NCI-H345 treated with DMSO at 0.1 percent for 48 hours (cell line): ENCODE measurements around the gene NFE2.
A peak's percentile ranks its signal among the peaks of the same experiment; 100 is the strongest.
"Not testable (repeated sequence)": the region's sequence is repeated elsewhere in the genome, so short reads cannot be mapped to it uniquely, and the experiment has no call there.

Source experiments
- DNase-seq: peaks from one replicate; lab custom pipeline; 2025; ENCODE audit not compliant: unreplicated experiment; lab: John Stamatoyannopoulos, UW

The NFE2 gene

DNA sequence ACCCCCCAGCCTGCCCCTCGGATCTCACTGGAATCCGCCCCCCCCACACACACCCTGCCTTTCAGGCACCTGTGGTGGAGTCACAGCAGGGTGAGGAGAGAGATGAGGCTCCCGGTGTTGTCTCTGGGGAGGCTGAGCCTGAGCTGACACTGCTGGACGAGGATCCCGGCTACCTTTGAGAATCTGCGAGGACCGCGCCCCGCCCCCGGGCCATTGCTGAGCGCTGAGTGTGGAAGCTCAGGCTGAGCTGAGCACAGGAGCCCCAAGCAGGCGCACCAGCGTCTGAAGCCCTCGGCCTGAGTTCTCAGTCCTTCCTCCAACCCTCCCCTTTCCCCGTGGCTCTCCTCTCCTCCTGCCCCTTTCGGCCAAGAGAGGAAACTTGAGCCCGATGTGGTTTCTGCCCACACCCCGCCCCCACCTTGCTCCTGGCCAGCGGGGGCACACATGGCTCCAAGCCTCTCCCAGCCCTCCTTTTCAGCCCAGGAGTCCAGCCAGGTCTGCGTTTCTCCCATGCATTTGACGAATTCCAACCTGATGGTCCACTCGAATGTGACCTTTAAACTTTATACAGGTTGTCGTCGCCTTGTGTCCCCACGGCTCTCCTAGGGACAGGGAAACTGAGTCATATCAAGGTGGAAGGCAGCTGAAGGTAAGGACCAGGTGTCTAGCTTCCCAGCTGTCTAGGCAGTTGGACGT, at the start of gene NFE2:
Gene NFE2, minus strand, starts transcription at position 284 of the 696 bp plus-strand sequence. CDS start 5,767 bp downstream, outside the sequence.
- peak; percentile 39 for DNase-seq

DNA sequence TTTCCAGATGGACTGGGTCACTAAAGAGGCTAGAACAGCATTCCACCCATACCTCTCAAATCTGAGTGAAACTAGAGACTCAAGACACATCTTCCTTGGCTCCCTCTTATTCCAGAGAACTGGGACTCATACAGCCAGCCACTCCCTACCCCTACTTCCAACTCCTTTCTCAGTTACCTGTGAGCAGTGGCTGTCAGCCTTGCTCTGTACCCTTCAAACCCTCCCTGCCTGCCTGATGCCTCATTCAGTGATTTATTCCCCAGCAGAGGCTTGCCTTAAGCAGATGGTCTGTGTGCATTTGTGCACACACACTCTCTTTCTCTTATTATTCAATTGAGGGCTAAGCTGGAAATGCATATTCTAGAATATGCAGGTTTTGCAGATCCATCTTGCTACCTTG, 48.9 kb upstream of the NFE2 start:
- no peak for DNase-seq

DNA sequence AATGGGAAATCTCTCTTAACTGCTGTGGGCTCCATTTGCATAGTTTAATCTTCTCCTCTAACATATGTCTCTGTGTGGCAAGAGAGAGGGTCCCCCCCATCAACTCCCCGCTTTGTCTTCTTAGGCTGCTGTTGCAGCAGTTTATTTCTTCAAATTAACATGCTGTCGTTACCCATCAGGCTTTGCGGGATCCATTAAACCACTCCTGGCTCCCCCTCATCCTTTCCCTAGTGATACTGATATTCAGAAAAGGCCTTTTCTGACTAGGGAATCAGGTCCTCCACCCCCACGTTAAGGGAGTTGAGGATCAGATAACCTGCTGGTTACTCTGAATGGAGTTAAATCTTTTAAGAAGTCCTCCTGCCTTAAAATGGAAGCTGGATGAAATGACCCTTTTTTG, 48.2 kb upstream of the NFE2 start:
- no peak for DNase-seq

DNA sequence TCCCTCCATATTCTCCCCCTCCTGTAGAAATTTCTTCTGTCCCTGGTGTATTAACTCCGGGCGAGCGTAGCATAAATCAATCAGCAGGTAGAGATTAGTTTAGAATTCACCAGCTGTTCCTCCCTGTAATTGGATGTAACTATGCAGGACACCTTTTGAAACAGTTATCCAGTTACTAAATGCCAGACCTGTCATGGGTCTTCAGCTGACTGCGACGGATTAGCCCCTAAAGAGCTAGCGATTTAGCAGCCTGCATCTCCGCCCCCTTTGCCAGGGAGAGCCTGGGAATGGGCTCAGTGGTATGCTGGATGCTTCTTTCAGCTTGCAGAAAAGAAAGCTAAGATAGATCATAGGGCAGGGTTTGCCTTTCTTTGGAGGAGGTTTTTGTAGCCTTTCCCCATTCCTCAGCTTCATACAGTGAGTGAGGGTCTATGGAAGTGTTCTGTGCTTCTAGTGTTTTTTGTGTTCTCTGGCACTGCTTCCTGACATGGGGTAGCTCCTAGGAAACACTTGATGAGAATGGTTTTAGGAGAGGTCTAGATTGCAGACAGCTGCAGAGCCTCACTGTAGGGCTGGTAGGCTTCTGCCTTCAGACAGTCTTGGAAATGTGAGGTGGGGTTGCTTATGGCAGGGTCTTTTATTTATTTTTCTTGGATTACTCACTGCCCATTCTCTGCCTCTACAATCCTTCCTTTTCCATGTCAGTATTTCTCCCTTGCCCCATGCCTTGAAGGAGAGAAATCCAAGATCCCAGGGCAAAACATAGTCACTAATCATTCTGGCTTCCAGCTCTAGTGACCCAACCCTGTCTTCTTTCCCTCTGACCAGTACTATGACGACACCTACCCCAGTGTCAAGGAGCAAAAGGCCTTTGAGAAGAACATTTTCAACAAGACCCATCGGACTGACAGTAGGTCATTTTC, 40.8 kb upstream of the NFE2 start:
- no peak for DNase-seq

DNA sequence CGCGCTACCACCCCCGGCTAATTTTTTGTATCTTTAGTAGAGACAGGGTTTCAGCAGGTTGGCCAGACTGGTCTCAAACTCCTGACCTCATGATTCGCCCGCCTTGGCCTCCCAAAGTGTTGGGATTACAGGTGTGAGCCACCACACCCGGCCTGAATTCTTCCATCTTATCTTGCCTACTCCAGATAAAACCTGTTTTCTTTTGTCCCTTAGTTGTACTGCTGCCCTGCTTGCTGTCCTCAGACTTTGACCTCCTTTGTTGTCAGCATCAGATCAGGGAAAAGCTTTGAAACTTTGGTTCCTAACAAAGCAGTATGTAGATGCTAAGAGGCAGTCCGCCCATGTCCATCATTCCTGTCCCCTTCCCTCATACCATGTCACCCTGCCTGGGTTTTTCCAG, 40.0 kb upstream of the NFE2 start:
- DNase-seq: no peak

DNA sequence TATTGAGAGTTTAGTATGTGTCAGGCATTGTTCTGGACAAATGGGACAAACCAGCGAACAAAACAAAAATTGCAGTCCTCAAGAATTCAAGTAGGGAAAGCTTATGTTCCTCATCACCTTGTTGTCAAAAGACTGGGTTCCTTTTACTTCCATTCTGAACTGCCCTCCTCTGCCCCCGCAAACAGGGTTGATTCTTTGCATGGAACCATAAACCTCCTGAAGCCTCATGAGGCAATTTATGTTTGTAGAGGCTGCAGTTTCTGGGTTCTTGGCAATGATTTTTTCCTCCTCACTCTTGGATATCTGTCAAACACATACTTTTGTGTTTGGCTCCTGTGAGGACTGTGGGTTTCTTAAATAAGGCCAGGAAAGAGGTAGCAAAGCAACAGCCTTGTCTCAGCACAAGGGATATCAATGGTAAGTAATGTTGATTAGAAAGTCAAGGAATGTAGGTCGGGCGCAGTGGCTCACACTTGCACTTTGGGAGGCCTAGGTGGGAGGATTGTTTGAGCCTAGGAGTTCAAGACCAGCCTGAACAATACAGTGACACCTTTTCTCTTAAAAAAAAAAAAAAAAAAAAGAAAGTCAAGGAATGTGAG, 38.0 kb upstream of the NFE2 start:
- no peak for DNase-seq

DNA sequence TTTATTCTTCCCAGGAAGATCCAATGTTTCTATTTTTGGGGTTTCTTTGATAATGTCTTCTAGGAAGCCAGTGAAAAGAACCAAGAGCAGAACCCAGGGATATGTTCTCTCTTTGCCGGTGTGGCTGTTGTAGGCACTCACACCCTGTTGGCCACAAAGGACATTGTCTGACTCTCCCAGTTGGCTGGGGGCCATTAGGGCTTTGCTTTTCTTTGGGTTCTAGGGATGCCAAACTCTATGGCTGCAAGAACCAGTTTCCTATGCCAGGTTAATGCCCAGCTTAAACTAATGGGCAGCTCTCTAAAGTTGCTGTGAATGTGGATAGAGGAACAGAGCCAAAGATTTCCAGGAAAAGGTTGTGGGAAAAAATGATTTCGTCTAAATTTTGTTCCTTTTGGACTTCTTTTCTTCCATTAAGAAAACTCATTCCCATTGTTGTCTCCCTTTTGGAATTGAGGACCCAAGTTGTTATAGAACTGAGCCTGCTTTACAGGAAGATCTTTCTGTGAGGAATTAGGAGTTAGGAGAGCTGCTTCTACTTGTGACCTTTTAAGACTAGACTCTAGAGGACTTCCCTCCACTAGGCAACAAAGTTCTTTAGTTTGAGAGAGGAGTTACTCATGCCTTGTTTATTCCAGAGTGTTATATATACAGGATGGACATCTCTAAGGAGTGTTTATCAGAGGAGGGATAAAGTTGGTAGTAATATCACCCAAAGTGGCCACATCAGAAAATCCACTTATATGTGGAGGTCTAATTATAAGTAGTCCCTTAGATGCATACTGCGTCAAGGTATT, 37.2 kb upstream of the NFE2 start:
- no peak for DNase-seq

DNA sequence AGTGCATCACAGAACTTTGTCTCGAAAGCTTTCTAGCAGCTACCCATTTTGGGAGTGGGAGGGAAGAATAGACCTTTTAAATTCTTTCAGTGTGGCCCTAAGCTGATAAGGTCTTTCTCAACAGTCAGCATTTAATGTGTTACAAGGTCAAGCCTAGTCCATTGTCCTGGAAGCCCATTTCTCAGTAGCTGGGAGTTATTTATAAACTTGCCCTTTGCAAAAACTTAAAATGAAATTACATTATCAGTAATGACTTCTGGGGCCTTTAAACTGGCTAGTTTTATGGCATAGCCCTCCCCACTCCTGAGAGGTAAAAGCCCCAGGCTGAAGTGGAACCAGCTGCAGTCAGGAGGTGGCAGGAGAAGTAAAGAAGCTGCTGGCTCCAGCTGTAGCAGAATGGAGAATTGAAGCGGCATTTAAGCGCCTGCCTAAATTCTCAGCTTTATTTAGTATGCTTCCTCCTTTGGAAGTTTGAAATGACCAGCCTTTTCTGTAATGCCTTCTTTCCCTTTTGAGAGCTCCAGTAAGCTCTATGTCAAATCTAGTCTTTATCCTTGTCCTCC, 36.5 kb upstream of the NFE2 start:
- DNase-seq: no peak

DNA sequence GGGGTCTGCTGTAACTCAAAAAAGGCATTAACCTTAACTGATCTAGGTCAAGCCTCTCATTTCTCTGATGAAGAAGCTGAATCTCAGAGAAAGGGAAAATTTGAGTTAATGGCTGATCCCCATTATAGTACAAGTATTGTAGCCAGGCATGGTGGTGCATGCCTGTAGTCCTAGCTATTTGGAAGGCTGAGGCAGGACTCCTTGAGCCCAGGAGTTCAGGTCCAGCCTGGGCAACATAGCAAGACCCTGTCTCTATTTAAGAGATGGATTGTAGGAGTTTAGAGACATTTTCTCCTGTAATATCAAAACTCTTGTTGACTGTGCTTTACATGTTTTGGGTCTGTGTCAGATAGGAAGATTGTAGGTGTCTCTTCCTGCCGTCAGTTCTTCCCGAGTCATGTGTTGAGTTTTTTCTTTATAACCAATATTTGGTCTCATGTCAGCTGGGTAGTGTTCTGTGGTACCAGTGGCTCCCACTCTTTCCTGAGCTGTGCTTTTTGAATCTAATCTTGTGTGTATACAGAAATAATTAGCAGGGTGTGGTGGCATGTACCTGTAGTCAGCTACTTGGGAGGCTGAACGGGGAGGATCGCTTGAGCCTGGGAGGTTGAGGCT, 32.7 kb upstream of the NFE2 start:
- no peak for DNase-seq

DNA sequence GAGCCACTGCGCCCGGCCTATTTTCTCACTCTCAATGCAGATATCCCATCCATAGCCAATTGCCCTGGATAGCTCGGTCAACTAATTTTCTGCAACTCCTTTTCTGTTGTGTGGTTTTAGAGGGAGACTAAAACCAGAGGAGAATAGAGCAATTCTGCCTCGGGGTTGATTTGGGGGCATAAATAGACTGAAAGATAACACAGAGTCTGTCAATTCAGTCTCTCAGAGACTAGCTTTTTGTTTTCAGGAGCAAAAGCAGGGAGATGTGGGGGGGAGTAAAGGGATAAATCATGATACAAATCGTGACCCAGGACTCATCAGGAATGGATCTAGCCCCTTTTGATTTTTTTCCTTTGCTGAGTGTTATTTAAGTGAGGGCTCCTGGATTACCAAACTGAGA, 30.6 kb upstream of the NFE2 start:
- no peak for DNase-seq

DNA sequence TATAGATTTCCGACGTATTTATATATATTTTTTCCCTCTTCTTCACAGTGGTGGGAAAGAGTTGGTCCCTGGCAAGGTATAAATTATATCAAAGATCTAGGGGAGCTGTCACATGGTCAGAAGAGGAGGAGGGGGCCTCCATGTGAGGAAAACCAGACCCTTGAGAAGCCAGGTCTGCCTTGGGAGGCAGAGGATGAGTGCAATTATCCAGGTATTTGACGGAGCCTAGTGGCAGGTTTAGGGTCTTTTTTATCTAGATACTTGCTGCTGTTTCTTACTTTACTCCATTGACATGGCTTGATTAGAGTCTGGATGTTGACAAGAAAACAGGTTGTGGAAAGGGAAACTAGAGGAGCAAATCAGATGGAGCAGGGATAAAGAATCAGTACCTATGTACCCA, 29.6 kb upstream of the NFE2 start:
- DNase-seq: no peak

DNA sequence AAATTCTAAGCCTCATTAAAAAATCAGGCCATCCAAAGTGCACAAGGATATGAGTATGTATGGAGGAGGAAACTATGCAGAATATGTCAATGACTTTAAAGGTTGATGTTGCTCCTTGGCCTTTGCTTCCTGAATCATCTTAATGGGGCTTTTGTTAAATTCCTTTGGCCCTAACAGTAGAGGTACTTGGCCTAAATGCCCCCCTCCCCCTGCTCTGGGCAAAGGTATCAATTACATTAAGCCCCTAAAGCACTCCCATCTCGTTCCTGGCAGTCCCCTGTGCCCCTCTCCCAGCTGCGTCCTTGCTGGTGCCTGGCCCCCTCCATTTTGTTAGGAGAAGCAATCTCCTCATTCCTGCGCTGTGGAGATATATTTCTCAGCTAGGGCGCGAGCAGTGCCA, 28.9 kb upstream of the NFE2 start:
- DNase-seq: no peak

DNA sequence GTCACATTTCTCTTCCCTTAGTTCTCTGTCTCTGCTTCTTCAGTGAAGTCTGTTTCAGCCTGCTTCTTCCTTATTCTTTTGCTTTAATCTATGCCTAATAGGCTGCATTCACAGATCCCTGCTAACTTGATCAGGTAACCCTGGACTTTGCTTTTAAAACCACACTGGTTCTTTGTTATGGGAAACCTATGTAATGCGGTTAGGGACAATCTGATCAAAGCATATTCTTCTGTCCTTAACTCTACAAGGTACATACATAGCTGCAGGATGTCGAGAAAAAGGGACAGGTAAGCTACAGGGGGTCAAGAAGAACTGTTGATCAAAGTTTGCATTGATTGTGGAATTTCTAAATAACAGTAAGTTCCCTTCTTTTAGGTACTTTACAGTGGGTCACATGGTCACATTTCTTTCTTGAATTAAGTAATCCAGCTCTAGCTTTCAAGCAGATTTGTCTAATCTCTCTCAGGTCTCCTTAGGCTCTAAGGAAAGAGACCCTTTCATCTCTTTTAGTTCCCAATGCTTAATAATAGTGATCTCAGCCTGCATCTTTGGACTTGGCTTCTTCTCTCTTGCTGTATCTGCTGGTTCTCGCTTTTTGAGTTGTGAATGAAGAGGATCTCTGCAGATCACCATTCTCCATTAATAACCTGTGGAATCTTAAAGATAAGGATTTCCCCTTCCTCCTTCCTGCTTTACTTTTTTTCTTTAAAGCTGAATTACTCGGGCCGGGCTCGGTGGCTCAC, 28.0 kb upstream of the NFE2 start:
- DNase-seq: no peak

DNA sequence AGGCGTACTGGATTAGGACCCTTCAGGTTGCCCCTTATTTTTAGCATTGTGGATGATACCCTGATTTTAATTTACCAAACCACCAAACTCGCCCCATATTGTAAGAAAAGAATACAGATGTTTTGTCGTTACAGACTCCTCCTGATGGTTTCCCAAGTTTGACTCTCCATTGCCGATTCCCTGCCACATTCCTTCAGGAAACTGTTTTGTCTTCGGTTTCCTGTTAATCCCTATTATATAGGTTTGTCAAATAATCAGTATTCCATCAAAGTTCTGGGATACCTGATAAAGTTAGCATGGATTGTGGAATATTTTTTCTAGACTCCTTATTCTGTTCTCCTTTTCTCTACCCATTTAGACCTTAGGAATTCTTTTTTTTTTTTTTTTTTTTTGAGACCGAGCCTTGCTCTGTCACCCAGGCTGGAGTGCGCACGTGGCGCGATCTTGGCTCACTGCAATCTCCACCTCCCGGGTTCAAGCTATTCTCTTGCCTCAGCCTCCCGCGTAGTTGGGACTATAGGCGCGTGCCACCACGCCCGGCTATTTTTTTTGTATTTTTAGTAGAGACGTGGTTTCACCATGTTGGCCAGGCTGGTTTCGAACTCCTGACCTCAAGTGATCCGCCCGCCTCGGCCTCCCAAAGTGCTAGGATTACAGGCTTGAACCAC, 24.8 kb upstream of the NFE2 start:
- not testable (repeated sequence) for DNase-seq

DNA sequence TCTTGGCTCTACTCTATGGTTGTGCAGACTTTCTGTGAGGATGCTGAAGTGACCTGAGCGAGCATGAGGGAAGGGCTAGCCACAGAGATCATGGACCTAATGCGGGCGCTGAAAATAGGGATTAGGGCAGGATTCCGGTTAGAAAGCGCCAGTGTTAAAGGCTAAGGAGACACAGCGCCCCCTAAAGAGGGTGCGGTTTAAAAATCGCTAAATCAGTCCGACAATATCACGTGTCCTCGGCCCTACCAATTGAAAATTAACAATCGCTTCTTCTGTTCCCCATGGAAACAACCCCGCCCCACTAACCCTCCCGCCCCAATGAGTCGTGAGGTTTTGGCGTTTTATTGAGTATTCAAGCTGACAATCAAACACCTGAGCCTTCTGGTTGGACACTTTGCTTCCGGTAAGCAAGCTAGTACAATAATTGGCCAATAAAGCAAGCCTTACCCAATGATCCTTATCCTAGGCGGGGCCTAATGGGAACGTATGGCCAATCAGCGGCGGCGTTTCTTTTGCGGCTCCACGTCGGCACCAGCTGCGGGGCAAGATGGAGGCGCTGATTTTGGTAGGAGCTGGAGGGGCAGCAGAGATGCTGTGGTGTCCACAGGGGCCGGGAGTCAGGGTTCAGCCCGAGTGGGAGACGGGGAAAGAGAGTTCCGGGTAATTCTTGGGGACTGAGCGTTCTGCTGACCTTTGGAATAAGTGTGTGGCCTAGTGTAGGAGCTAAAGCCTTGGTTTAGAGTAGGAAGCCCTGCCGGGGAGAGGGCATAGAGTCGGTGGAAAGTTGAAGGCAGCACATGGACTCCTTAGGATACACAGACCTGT, 24.0 kb upstream of the NFE2 start, which contains the start of gene COPZ1:
Gene COPZ1, plus strand, starts transcription at position 515 of the 825 bp plus-strand sequence. Its CDS starts 33 bp downstream, at position 548.
- peak; percentile 99 for DNase-seq

DNA sequence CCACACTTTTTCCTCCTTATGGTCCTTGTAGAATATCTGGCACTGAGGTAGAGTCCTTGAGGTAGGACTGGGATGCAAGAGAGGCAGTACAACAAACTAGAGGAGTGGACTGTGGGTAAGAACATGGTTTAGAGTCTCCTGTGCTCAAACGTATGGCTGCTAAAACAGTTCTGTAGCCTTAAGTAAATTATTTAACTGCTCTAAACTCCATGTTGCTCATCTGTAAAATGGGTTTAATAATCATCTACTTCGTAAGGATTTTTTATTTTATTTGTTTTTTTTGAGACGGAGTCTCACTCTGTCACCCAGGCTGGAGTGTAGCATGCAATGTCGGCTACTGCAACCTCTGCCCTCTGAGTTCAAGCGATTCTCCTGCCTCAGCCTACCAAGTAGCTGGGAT, 20.5 kb upstream of the NFE2 start:
- DNase-seq: no peak

DNA sequence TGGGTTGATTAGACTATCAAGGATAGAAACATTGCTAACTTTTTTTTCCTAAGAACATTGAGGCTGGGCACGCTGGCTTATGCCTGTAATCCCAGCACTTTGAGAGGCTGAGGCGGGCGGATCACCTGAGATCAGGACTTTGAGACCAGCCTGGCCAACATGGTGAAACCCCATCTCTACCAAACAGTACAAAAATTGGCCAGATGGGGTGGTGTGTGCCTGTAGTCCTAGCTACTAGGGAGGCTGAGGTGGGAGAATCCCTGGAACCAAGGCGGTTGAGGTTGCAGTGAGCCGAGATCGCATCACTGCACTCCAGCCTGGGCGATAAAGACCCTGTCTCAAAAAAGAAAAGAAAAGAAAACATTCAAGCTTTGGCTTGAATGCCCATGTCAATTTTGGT, 11.5 kb upstream of the NFE2 start:
- not testable (repeated sequence) for DNase-seq

DNA sequence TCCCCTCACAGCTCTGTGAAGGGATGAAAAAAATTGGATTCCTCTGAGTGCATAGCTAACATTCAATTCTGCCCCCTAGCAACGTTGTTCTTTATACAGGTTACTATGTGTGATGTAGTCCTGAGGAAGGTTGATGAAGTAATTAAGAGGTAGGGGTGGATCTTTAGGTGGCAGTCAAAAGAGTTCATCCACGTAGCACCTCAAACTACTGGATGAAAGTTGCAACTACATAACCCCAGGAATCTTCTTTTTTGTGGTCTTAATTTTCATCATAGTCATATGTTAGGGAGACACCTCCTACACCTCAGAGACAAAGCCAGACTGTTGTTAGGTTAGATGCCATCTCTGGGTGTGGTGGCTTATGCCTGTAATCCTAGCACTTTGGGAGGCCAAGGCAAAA, 10.2 kb upstream of the NFE2 start:
- no peak for DNase-seq
